Stimulated activated naive B cell treated with anti-CD40 and anti-IgM and Interleukin-4, amounts not matched to agents 10 μg/mL and 1 μg/mL and 100 μg/mL, for 72 hours (primary cell): Measurements from ENCODE around the gene TSNAXIP1.
"Not testable (repeated sequence)": the region's sequence is repeated elsewhere in the genome, so short reads cannot be mapped to it uniquely, and the experiment has no call there.

Source experiments
- ATAC-seq, 2 donors: fragments of 150-1000 bp; cut with Tn5 transposase; replicated peaks; 2 replicates each; pipeline ENCODE4 v1.10.0; 2021; ENCODE audit warnings: moderate library complexity in 1 of 2
- DNase-seq: peaks from one replicate; pipeline ENCODE4 v3.0.0; 2021
- H3K27ac Mint-ChIP-seq: one replicate; pipeline ENCODE4 v1.8.0; 2022; ENCODE audit warnings: mild to moderate bottlenecking, mixed read lengths
- H3K27me3 Mint-ChIP-seq, 2 donors: one replicate each; pipeline ENCODE4 v1.8.0; 2022; ENCODE audit warnings: mixed read lengths in 2 of 2
- H3K36me3 Mint-ChIP-seq, 2 donors: one replicate each; pipeline ENCODE4 v1.8.0; 2022; ENCODE audit warnings: mixed read lengths in 2 of 2, mild to moderate bottlenecking in 1 of 2
- H3K4me1 Mint-ChIP-seq, 2 donors: one replicate each; pipeline ENCODE4 v1.8.0; 2022; ENCODE audit warnings: mixed read lengths in 2 of 2, mild to moderate bottlenecking in 1 of 2
- H3K4me3 Mint-ChIP-seq, 2 donors: one replicate each; pipeline ENCODE4 v1.8.0; 2022; ENCODE audit warnings: mild to moderate bottlenecking in 2 of 2, mixed read lengths in 2 of 2, moderate library complexity in 1 of 2
- H3K9me3 Mint-ChIP-seq, 2 donors: one replicate each; pipeline ENCODE4 v1.8.0; 2022; ENCODE audit warnings: mixed read lengths in 2 of 2, mild to moderate bottlenecking in 1 of 2

Gene TSNAXIP1

GRCh38 chr16:67847064-67847861 lies 40.6 kb downstream of the TSNAXIP1 start, which contains the start of gene CENPT:
TSS of gene CENPT (minus strand) at chr16:67847693. CDS start at chr16:67833859, 13,834 bp downstream.
- ATAC-seq (peak; percentile 59 to 60), DNase-seq (peak; percentile 11)
- peaks cover 9 to 15% of the 10 kb centered on the region in 2 donors for H3K36me3 Mint-ChIP-seq
- peaks cover 33 to 57% of the 10 kb centered on the region in 2 donors for H3K4me1 Mint-ChIP-seq
- peak within 1 kb of the TSS; percentile 93 to 97 for H3K4me3 Mint-ChIP-seq
- H3K27me3 Mint-ChIP-seq: no peaks in the 10 kb centered on the region
- no peaks in the 10 kb centered on the region for H3K9me3 Mint-ChIP-seq
- peak within 1 kb of the TSS; percentile 94 for H3K27ac Mint-ChIP-seq

- Mint-ChIP-seq H3K9me3 (no peaks in the 10 kb centered on the region), H3K27me3 (no peaks in the 10 kb centered on the region), H3K27ac (no peak overlapping the region), H3K4me1 (peaks cover 28 to 52% of the 10 kb centered on the region in 2 donors), H3K4me3 (peak overlapping the region; percentile 92 to 97), H3K36me3 (peaks cover 9 to 15% of the 10 kb centered on the region in 2 donors)
- no peak for ATAC-seq
- DNase-seq: no peak
Measured at GRCh38 chr16:67848118-67848517, 41.4 kb downstream of the TSNAXIP1 start.

- H3K4me1 Mint-ChIP-seq: peaks cover 28 to 53% of the 10 kb centered on the region in 2 donors
- ATAC-seq: no peak
- no peak for DNase-seq
- H3K36me3 Mint-ChIP-seq: peaks cover 18 to 30% of the 10 kb centered on the region in 2 donors
- H3K4me3 Mint-ChIP-seq: no peak overlapping the region
- no peaks in the 10 kb centered on the region for H3K9me3 Mint-ChIP-seq
- H3K27me3 Mint-ChIP-seq: no peaks in the 10 kb centered on the region
- H3K27ac Mint-ChIP-seq: no peak overlapping the region
Measured at GRCh38 chr16:67853670-67854069, 47.0 kb downstream of the TSNAXIP1 start.

GRCh38 chr16:67855789-67856188 lies 49.1 kb downstream of the TSNAXIP1 start:
- no peak overlapping the region for H3K27ac Mint-ChIP-seq
- H3K9me3 Mint-ChIP-seq: no peaks in the 10 kb centered on the region
- no peaks in the 10 kb centered on the region for H3K27me3 Mint-ChIP-seq
- no peak overlapping the region for H3K4me3 Mint-ChIP-seq
- peaks cover 19 to 29% of the 10 kb centered on the region in 2 donors for H3K36me3 Mint-ChIP-seq
- DNase-seq: no peak
- H3K4me1 Mint-ChIP-seq: peaks cover 25 to 43% of the 10 kb centered on the region in 2 donors
- ATAC-seq: no peak

GRCh38 chr16:67856927-67857546 lies 50.3 kb downstream of the TSNAXIP1 start:
- ATAC-seq (no peak), DNase-seq (no peak)
- Mint-ChIP-seq H3K27me3 (no peaks in the 10 kb centered on the region), H3K27ac (peak overlapping the region; percentile 84), H3K9me3 (no peaks in the 10 kb centered on the region), H3K36me3 (peaks cover 22 to 36% of the 10 kb centered on the region in 2 donors), H3K4me3 (no peak overlapping the region), H3K4me1 (peaks cover 28 to 53% of the 10 kb centered on the region in 2 donors)

GRCh38 chr16:67857547-67858233 lies 51.0 kb downstream of the TSNAXIP1 start:
- ATAC-seq: peak; percentile 45 to 59
- Mint-ChIP-seq H3K9me3 (no peaks in the 10 kb centered on the region), H3K4me3 (no peak overlapping the region), H3K36me3 (peaks cover 22 to 37% of the 10 kb centered on the region in 2 donors), H3K4me1 (peaks cover 28 to 55% of the 10 kb centered on the region in 2 donors), H3K27ac (no peak overlapping the region), H3K27me3 (no peaks in the 10 kb centered on the region)
- no peak for DNase-seq

- Mint-ChIP-seq H3K36me3 (peaks cover 22 to 37% of the 10 kb centered on the region in 2 donors), H3K27me3 (no peaks in the 10 kb centered on the region), H3K4me3 (no peak overlapping the region), H3K9me3 (no peaks in the 10 kb centered on the region), H3K4me1 (peaks cover 30 to 55% of the 10 kb centered on the region in 2 donors), H3K27ac (peak overlapping the region; percentile 60)
- ATAC-seq (no peak), DNase-seq (no peak)
Measured at GRCh38 chr16:67858500-67858899, 51.8 kb downstream of the TSNAXIP1 start.

GRCh38 chr16:67860589-67861398 lies 54.1 kb downstream of the TSNAXIP1 start:
- H3K4me3 Mint-ChIP-seq: no peak overlapping the region
- no peak for ATAC-seq
- H3K27me3 Mint-ChIP-seq: no peaks in the 10 kb centered on the region
- no peak for DNase-seq
- peaks cover 26 to 37% of the 10 kb centered on the region in 2 donors for H3K36me3 Mint-ChIP-seq
- H3K27ac Mint-ChIP-seq: no peak overlapping the region
- H3K9me3 Mint-ChIP-seq: no peaks in the 10 kb centered on the region
- peaks cover 24 to 40% of the 10 kb centered on the region in 2 donors for H3K4me1 Mint-ChIP-seq

GRCh38 chr16:67861877-67862276 lies 55.2 kb downstream of the TSNAXIP1 start:
- Mint-ChIP-seq H3K27ac (peak overlapping the region; percentile 69), H3K9me3 (no peaks in the 10 kb centered on the region), H3K27me3 (no peaks in the 10 kb centered on the region), H3K4me1 (peaks cover 21 to 33% of the 10 kb centered on the region in 2 donors), H3K36me3 (peaks cover 26 to 39% of the 10 kb centered on the region in 2 donors), H3K4me3 (no peak overlapping the region)
- DNase-seq: no peak
- ATAC-seq: no peak

- no peak for ATAC-seq
- Mint-ChIP-seq H3K9me3 (no peaks in the 10 kb centered on the region), H3K4me1 (peaks cover 12 to 23% of the 10 kb centered on the region in 2 donors), H3K36me3 (peaks cover 20 to 35% of the 10 kb centered on the region in 2 donors), H3K27ac (no peak overlapping the region), H3K4me3 (no peak overlapping the region), H3K27me3 (no peaks in the 10 kb centered on the region)
- no peak for DNase-seq
Measured at GRCh38 chr16:67862623-67863583, 56.2 kb downstream of the TSNAXIP1 start.

GRCh38 chr16:67864044-67864443 lies 57.4 kb downstream of the TSNAXIP1 start:
- not testable (repeated sequence) for H3K27ac Mint-ChIP-seq, DNase-seq, ATAC-seq, H3K4me3 Mint-ChIP-seq, H3K9me3 Mint-ChIP-seq, H3K27me3 Mint-ChIP-seq
- Mint-ChIP-seq H3K36me3 (peaks cover 15 to 25% of the 10 kb centered on the region in 2 donors), H3K4me1 (peaks cover 7 to 12% of the 10 kb centered on the region in 2 donors)

GRCh38 chr16:67864594-67864993 lies 57.9 kb downstream of the TSNAXIP1 start:
- DNase-seq (no peak), ATAC-seq (no peak)
- Mint-ChIP-seq H3K9me3 (no peaks in the 10 kb centered on the region), H3K4me1 (peaks cover 7 to 12% of the 10 kb centered on the region in 2 donors), H3K4me3 (no peak overlapping the region), H3K27me3 (no peaks in the 10 kb centered on the region), H3K36me3 (peaks cover 13 to 25% of the 10 kb centered on the region in 2 donors), H3K27ac (peak overlapping the region; percentile 74)

GRCh38 chr16:67865318-67865717 lies 58.6 kb downstream of the TSNAXIP1 start:
- Mint-ChIP-seq H3K36me3 (peaks cover 9 to 24% of the 10 kb centered on the region in 2 donors), H3K27ac (no peak overlapping the region), H3K27me3 (no peaks in the 10 kb centered on the region), H3K9me3 (no peaks in the 10 kb centered on the region), H3K4me1 (peaks cover 7 to 12% of the 10 kb centered on the region in 2 donors), H3K4me3 (no peak overlapping the region)
- ATAC-seq (no peak), DNase-seq (no peak)
